GM12801 (cell line): ENCODE data around the gene RPL18.

ENCODE experiments used
- CTCF ChIP-seq: IDR thresholded peaks from one replicate; pipeline ENCODE4 v1.5.1; 2011; ENCODE audit warnings: control low read depth; ENCODE audit not compliant: insufficient read length; ENCODE audit errors: extremely low read depth

Gene RPL18

DNA sequence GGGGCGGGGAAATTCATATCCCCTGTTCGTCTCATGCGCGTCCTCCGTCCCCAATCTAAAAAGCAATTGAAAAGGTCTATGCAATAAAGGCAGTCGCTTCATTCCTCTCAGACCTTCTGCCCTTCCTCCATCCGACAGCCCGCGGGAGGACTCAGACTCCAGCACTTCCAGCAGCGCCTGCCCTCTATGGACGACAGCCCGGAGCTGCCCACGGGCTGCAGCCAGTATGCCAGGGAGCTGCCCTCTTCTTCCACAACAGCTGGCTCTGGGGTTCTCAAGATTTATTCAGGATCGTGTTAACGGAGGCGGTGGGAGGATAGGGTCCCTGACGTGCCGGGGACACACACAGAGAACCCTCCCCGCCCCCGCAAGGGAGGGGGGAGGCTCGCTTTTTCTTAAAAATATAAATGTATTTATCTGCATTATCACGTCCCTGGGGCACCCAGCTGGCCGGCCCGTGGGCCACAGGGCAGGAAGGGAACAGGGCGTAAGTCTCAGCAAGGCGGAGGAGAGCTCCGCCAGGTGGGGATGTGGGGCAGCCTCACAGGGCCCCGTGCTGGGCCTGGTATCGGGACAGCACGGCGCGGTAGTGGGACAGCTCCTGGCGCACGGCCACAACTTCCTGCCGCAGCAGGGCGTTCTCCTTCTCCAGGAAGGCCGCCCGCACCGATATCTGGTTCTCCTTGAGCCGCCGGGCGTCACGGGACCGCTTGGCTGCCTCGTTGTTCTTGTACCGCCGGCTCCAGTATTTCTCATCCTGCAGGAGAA lies 11.5 kb upstream of the RPL18 start:
- TF ChIP-seq CTCF = no peak

DNA sequence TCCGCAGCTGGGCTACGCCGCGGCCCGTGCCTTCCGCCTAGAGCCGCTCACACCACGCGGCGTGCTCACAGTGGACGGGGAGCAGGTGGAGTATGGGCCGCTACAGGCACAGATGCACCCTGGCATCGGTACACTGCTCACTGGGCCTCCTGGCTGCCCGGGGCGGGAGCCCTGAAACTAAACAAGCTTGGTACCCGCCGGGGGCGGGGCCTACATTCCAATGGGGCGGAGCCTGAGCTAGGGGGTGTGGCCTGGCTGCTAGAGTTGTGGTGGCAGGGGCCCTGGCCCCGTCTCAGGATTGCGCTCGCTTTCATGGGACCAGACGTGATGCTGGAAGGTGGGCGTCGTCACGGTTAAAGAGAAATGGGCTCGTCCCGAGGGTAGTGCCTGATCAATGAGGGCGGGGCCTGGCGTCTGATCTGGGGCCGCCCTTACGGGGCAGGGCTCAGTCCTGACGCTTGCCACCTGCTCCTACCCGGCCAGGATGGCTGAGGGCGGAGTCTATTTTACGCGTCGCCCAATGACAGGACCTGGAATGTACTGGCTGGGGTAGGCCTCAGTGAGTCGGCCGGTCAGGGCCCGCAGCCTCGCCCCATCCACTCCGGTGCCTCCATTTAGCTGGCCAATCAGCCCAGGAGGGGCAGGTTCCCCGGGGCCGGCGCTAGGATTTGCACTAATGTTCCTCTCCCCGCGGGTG lies 10.8 kb upstream of the RPL18 start:
- TF ChIP-seq CTCF = no peak

- no peak for TF ChIP-seq CTCF
These were observed 10.3 kb upstream of the RPL18 start for GRCh38 chr19:48629297-48629598.

DNA sequence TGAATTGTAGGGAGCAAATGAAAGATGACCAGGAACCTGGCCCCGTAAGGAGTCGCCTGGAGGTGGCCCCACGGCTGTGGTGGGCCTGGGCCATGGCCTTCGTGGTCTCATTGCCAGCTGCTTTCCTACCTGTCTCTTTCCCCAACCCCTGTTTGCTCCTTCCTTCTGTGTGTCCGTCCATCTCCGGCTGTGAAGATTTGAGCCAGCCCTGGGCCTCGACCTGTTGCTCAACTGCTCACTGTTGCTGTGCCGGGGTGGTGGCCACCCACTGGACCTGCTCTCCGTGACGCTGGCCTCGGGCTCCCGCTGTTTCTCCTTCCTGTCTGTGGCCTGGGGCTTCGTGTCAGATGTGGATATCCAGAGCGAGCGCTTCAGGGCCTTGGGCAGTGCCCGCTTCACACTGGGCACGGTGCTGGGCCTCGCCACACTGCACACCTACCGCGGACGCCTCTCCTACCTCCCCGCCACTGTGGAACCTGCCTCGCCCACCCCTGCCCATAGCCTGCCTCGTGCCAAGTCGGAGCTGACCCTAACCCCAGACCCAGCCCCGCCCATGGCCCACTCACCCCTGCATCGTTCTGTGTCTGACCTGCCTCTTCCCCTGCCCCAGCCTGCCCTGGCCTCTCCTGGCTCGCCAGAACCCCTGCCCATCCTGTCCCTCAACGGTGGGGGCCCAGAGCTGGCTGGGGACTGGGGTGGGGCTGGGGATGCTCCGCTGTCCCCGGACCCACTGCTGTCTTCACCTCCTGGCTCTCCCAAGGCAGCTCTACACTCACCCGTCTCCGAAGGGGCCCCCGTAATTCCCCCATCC lies 9.7 kb upstream of the RPL18 start:
- no peak for TF ChIP-seq CTCF

GRCh38 chr19:48627865-48628314 lies 8.9 kb upstream of the RPL18 start:
- TF ChIP-seq CTCF = no peak

GRCh38 chr19:48627201-48627864 lies 8.4 kb upstream of the RPL18 start:
- no peak for TF ChIP-seq CTCF

GRCh38 chr19:48625891-48626327 lies 6.9 kb upstream of the RPL18 start:
- TF ChIP-seq CTCF = no peak
